ENCODE measurements around the gene SEMA3C. TPM values are rescaled to one million over a fixed set of nuclear protein-coding genes. Genes with fewer than 3 reads are reported as not detected.

SEMA3C gene
- total RNA-seq, 1 donor from 2014 or later: 0.20 TPM

DNA sequence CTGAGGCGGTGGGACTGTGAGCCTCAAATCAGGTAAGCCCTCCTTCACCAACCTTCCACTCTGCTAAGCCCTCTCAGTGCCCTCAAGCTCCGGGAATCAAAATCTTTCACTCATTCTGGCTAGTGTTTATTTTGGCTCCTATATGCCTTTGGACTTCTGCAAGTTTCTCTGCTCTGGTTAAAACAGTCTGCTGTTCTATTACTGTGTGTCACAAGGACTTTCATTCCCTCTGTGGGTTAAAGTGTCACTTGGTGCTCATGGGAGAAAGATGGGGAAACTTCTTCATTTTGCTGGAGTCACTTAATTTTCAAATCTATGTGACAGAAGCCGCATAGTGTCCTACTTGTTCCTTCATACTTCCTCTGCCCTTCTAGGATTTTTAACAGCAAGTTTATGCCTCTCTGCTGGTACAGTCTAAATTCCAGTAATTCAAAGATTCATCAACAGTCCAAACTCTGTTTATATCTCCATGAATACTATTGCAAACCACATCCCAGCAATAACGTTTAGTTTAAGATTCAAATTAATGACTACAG is 219.1 kb downstream of the SEMA3C start:
- no peak for DNase-seq (ENCODE audit: low read depth in 2 of 2)

DNA sequence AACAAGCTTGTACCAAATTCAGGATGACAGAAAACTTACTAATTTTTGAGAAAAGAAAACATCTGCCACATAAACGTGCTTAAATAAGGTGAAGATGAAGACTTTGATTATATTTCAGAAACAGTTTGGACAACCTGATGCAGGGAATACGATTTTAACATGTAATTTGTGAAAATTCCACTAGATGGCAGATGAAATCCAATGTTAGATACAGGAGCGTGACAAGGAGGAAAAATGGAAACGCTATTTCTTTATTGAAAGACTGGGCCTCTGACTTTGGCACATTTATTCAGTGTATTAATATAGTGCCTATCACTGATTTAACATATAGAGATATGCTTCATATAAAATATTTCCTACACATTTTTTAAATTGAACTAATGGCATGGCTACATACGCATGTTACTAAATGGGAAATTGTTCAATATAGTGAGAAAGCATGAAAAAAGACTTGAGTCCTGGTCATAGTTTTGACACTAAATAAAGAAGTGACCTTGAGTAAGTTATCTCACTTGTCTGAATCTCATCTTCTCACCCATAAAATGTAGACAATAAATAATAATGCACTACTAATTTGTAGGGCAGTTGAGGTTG is 219.7 kb downstream of the SEMA3C start:
- peak; percentile 56 to 66 for DNase-seq (ENCODE audit: low read depth in 2 of 2)
